Effector memory CD8-positive, alpha-beta T cell (primary cell): ENCODE results near the gene LRRFIP2.
A peak's percentile ranks its signal among the peaks of the same experiment; 100 is the strongest.
"Not testable (repeated sequence)": the region's sequence is repeated elsewhere in the genome, so short reads cannot be mapped to it uniquely, and the experiment has no call there.

Experiments used
- ATAC-seq: fragments of 150-1000 bp; cut with Tn5 transposase; replicated peaks from 2 replicates; pipeline ENCODE4 v1.10.0; 2021; ENCODE audit warnings: mild to moderate bottlenecking, moderate library complexity
- DNase-seq, 3 experiments: peaks; one replicate each; pipeline ENCODE4 v3.0.0; 2021
- H3K27ac Mint-ChIP-seq, 2 donors: one replicate each; pipeline ENCODE4 v1.8.0; 2022; ENCODE audit warnings: mild to moderate bottlenecking in 2 of 2, mixed read lengths in 2 of 2, moderate library complexity in 2 of 2
- H3K27me3 Mint-ChIP-seq, 2 donors: one replicate each; pipeline ENCODE4 v1.8.0; 2022; ENCODE audit warnings: mixed read lengths in 2 of 2
- H3K36me3 Mint-ChIP-seq: one replicate; pipeline ENCODE4 v1.8.0; 2022; ENCODE audit warnings: mild to moderate bottlenecking, moderate library complexity, mixed read lengths; ENCODE audit not compliant: insufficient read depth
- H3K4me1 Mint-ChIP-seq, 2 donors: one replicate each; pipeline ENCODE4 v1.8.0; 2022; ENCODE audit warnings: low read depth in 2 of 2, mixed read lengths in 2 of 2
- H3K4me3 Mint-ChIP-seq, 2 donors: one replicate each; pipeline ENCODE4 v1.8.0; 2022; ENCODE audit warnings: mild to moderate bottlenecking in 2 of 2, mixed read lengths in 2 of 2, moderate library complexity in 2 of 2
- H3K9me3 Mint-ChIP-seq, 2 donors: one replicate each; pipeline ENCODE4 v1.8.0; 2022; ENCODE audit warnings: mixed read lengths in 2 of 2

The LRRFIP2 gene

DNA sequence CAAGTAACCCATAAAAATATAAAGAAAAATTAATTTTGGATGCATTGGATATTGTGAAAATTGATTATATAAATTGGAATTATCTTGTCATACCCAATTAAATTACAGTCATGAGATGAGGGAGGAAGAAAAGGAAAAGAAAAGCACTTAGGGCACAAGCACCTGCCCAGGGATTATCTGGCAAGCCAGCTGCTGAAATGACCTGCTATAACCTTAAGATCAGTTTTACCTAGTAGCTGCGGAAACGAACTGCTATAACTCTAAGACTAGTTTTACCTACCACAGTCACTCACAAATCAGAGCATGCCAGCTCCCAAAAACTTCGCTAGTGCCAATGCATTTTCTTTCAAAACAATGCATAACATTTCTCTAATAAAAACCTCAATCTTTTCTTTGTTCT is 26.2 kb downstream of the LRRFIP2 start:
- peaks cover 38% of the 10 kb centered on the region for H3K36me3 Mint-ChIP-seq
- no peak for DNase-seq
- H3K9me3 Mint-ChIP-seq, result no peaks in the 10 kb centered on the region
- no peak overlapping the region for H3K4me3 Mint-ChIP-seq
- H3K27ac Mint-ChIP-seq, result no peak overlapping the region
- H3K4me1 Mint-ChIP-seq, result peaks cover 12 to 18% of the 10 kb centered on the region in 2 donors
- no peaks in the 10 kb centered on the region for H3K27me3 Mint-ChIP-seq
- ATAC-seq, result no peak

DNA sequence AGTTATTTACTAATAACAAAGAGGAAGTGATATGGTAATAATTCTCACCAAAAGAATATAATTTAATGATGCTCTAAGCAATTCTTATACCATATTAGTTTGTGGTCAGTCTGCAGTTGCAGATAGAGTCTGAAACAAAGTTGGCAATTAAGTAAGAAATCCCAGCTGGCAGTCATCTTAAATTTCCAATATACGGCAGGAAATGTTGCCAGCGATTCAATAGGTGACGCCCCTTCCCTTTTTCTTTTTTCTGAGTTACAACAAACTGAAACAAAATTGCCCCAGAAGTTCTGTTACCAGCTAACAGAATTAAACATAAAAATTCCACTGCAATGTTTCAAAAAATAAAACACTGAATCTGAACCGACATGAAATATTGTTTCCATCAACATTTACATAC is 26.7 kb downstream of the LRRFIP2 start:
- no peaks in the 10 kb centered on the region for H3K27me3 Mint-ChIP-seq
- DNase-seq (no peak), ATAC-seq (no peak)
- peaks cover 37% of the 10 kb centered on the region for H3K36me3 Mint-ChIP-seq
- H3K27ac Mint-ChIP-seq, result no peak overlapping the region
- H3K4me3 Mint-ChIP-seq, result no peak overlapping the region
- peaks cover 12 to 22% of the 10 kb centered on the region in 2 donors for H3K4me1 Mint-ChIP-seq
- no peaks in the 10 kb centered on the region for H3K9me3 Mint-ChIP-seq

DNA sequence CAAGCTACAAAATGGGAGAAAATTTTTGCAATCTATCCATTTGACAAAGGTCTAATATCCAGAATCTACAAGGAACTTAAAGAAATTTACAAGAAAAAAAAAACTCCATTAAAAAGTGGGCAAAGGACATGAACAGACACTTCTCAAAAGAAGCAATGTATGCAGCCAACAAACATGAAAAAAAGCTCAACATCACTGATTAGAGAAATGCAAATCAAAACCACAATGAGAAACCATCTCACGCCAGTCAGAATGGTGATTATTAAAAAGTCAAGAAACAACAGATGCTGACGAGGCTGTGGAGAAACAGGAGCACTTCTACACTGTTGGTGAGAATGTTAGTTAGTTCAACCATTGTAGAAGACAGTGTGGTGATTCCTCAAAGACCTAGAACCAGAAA is 27.5 kb downstream of the LRRFIP2 start:
- not testable (repeated sequence) for ATAC-seq, H3K27ac Mint-ChIP-seq, H3K27me3 Mint-ChIP-seq, DNase-seq, H3K4me3 Mint-ChIP-seq, H3K9me3 Mint-ChIP-seq
- Mint-ChIP-seq H3K36me3 (peaks cover 35% of the 10 kb centered on the region), H3K4me1 (peaks cover 12 to 22% of the 10 kb centered on the region in 2 donors)

DNA sequence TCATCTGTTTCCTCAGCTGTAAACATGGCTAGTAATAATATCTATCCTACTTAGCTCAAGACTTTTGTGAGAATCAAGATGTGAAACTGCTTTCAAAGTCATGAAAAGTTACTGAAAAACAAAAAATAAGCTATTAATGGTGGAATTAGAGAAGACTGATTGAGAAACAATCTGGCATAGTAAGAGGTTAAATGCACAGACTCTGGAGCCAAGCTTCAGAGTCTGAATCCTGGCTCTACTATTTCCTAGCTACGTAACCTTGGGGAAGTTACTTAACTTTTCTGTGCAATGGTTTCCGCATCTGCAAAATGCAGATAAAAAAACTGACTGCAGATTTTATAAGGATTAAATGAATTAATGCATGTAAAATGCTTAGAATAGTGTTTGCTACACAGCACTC is 28.8 kb downstream of the LRRFIP2 start:
- H3K4me1 Mint-ChIP-seq, result peaks cover 9 to 22% of the 10 kb centered on the region in 2 donors
- H3K27ac Mint-ChIP-seq, result peak overlapping the region in 1 of 2 donors; percentile 8
- no peaks in the 10 kb centered on the region for H3K27me3 Mint-ChIP-seq
- DNase-seq (no peak), ATAC-seq (no peak)
- peaks cover 30% of the 10 kb centered on the region for H3K36me3 Mint-ChIP-seq
- H3K9me3 Mint-ChIP-seq, result no peaks in the 10 kb centered on the region
- H3K4me3 Mint-ChIP-seq, result no peak overlapping the region

DNA sequence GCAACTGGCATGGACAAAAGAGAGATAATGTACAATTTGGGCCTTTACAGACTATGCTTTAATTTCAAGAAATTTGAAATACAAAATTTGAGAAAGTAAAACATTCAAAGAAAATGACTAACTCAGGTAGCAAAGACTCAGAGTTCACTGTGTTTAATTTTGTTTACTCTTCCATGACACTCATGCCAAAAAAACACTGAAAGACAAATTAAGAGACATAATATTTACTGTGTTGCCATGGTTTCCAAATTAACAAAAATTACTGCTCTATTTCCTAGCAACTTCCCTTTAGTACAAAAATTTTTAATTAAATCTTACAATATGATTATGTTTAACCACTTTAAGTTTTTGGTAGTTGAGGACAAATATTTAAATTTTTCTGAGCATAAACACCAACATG is 29.6 kb downstream of the LRRFIP2 start:
- peaks cover 9 to 22% of the 10 kb centered on the region in 2 donors for H3K4me1 Mint-ChIP-seq
- peak overlapping the region in 1 of 2 donors; percentile 8 for H3K27ac Mint-ChIP-seq
- DNase-seq (no peak), ATAC-seq (no peak)
- H3K27me3 Mint-ChIP-seq, result no peaks in the 10 kb centered on the region
- peaks cover 30% of the 10 kb centered on the region for H3K36me3 Mint-ChIP-seq
- no peak overlapping the region for H3K4me3 Mint-ChIP-seq
- H3K9me3 Mint-ChIP-seq, result no peaks in the 10 kb centered on the region

DNA sequence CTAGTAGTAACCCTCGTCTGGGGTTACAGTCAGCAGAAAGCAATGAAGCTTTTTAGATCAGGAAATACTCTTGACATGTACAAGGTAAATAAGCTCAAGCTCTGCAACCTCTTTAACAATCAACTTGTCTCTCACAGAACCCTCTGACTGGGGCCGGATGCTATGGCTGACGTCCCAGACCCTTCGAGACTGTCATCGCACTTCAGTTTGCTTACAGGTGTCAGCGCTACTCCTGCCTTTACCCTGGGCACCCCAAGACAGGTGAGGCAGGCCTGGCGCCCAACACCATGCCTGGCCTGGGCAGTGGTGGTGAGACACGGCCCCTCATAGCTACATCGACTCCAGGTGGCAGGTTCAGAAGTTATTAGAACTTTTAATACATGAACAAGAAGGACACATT is 30.6 kb downstream of the LRRFIP2 start:
- no peak for DNase-seq
- Mint-ChIP-seq H3K27ac (peak overlapping the region in 1 of 2 donors; percentile 28), H3K9me3 (no peaks in the 10 kb centered on the region)

DNA sequence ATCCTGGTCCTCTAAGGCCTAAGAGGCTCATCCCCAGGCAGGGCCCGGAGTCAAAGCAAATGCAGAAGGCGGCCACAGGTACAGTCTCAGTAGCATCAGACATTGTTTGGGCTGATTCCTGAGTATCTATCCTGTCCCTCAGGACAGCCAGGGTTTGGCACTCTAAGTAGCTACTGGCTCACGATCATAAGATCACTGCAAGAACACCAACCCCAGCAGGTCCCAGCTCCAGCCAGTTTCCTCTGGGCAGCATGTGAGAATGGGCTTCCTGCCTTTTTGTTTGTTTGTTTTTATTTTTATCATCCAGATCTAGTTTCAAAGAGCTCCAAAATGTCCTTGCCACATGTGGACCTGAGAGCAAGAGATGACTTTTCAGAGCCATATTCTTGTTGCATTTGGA is 32.7 kb downstream of the LRRFIP2 start:
- H3K4me3 Mint-ChIP-seq, result no peak overlapping the region
- H3K36me3 Mint-ChIP-seq, result peaks cover 12% of the 10 kb centered on the region
- ATAC-seq, result no peak
- peaks cover 12 to 30% of the 10 kb centered on the region in 2 donors for H3K4me1 Mint-ChIP-seq
- DNase-seq, result no peak
- no peaks in the 10 kb centered on the region for H3K9me3 Mint-ChIP-seq
- no peaks in the 10 kb centered on the region for H3K27me3 Mint-ChIP-seq
- no peak overlapping the region for H3K27ac Mint-ChIP-seq

More for the DNA sequence above, 30.6 kb downstream of the LRRFIP2 start:
- Mint-ChIP-seq H3K4me3 (no peak overlapping the region), H3K4me1 (peaks cover 9 to 22% of the 10 kb centered on the region in 2 donors), H3K27me3 (no peaks in the 10 kb centered on the region), H3K36me3 (peaks cover 30% of the 10 kb centered on the region)
- ATAC-seq, result no peak

DNA sequence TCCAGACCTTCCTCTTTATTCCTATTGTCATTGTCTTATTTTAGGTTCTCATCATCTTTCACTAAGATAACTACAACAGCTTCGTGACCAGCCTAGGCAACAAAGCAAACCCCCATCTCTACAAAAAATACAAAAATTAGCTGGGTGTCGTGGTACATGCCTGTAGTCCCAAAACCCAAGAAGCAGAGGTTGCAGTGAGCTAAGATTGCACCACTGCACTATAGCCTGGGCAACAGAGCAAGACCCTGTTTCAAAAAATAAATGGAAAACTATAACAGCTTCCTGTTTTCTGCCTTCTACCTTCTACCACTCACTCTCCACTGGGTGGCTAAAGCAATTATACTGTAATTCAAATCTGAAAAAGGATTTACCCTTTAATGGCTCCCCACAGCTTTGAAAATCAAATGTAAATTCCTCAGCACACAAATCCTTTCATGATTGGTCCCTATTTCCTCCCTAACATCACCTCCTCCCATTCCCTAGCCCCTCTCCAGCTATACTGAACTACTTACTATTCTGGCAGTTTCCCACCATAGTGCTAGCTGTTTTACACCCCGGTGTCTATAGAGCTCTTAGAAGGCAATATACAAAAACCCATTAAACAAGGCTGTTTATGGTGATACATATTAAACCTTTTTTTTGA is 33.4 kb downstream of the LRRFIP2 start:
- peaks cover 6 to 25% of the 10 kb centered on the region in 2 donors for H3K4me1 Mint-ChIP-seq
- peaks cover 9% of the 10 kb centered on the region for H3K36me3 Mint-ChIP-seq
- H3K9me3 Mint-ChIP-seq, result no peaks in the 10 kb centered on the region
- ATAC-seq (no peak), DNase-seq (no peak)
- no peaks in the 10 kb centered on the region for H3K27me3 Mint-ChIP-seq
- H3K4me3 Mint-ChIP-seq, result no peak overlapping the region
- H3K27ac Mint-ChIP-seq, result no peak overlapping the region

DNA sequence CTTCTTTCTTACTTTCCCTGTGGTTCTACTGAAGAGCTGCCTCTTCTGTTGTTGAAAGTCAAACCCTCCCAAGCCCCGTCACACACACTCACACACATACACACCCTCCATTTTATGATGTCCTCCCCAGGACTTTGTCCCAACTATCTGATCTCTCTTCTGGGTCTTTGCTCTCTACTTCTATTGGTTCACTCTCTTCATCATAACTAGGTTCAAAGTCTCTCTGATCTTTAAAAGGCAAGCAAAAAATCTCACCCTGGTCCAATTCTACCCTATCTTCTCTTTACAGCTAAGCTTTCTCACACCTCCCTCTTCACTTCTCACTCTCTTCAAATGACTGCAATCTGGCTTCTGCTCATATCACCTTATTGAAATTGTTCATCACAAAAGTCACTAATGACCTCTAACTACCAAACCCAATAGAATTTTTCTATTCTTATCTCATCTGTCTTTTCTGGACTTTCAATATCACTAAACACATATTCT is 34.8 kb downstream of the LRRFIP2 start:
- Mint-ChIP-seq H3K27ac (no peak overlapping the region), H3K9me3 (no peaks in the 10 kb centered on the region), H3K36me3 (peaks cover 9% of the 10 kb centered on the region), H3K4me3 (no peak overlapping the region), H3K4me1 (peaks cover 3 to 19% of the 10 kb centered on the region in 2 donors), H3K27me3 (no peaks in the 10 kb centered on the region)
- ATAC-seq (no peak), DNase-seq (no peak)

DNA sequence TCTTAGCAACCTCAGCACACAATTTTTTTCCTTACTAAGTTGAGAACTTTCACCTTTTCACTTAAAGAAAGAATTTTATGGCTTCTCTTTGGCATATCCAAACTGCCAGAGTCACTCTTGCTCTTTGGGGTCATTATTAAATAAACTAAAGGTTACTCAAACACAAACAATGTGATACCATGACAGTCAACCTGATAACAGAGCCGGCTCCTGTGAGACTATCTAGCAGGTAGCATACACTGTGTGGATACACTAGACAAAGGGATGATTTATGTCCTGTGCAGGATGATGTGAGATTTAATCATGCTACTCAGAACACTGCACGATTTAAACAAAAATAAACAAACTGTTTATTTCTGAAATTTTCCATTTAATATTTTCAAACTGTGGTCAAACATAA is 35.6 kb downstream of the LRRFIP2 start:
- DNase-seq (no peak), ATAC-seq (no peak)
- Mint-ChIP-seq H3K4me3 (no peak overlapping the region), H3K27me3 (no peaks in the 10 kb centered on the region), H3K4me1 (peaks cover 3 to 16% of the 10 kb centered on the region in 2 donors), H3K36me3 (peaks cover 6% of the 10 kb centered on the region), H3K9me3 (no peaks in the 10 kb centered on the region), H3K27ac (no peak overlapping the region)

DNA sequence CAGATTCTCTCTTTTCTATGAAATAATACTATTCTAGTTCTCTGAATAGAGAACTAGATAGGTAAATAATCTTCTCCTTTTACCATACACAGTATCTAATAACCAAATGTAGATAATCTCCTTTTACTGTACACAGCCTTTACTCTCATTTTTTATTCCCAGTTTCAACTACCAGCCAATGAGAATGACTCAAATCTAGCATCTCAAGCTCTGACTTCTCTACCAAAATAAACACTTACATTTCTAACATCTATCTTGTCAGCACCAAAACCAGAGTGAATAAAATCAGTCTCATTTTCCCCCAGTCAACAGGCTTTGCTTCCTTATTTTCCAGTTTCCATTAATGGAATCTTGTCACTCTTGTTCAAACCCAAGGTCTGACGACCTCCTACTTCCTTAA is 36.9 kb downstream of the LRRFIP2 start:
- Mint-ChIP-seq H3K4me3 (no peak overlapping the region), H3K4me1 (peaks cover 5 to 12% of the 10 kb centered on the region in 2 donors), H3K27me3 (no peaks in the 10 kb centered on the region), H3K27ac (no peak overlapping the region), H3K36me3 (peaks cover 5% of the 10 kb centered on the region), H3K9me3 (no peaks in the 10 kb centered on the region)
- ATAC-seq (no peak), DNase-seq (no peak)

DNA sequence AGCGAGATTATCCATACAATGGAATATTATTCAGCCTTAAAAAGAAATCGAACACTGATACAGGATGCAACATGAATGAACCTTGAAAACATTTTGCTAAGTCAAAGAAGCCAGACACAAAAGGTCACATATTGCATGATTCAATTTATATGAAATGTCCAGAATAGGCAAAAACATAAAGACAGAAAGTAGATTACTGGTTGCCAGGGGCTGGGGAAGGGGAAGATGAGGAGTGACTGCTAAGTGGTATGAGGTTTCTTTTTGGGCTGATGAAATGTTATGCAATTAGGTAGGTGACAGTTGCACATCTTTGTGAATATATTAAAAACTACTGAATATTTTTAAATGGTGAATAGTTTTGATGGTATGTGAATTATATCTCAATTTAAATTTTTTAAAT is 38.3 kb downstream of the LRRFIP2 start:
- Mint-ChIP-seq H3K36me3 (no peaks in the 10 kb centered on the region), H3K27me3 (no peaks in the 10 kb centered on the region), H3K4me1 (peaks cover 11 to 17% of the 10 kb centered on the region in 2 donors), H3K4me3 (no peak overlapping the region), H3K27ac (no peak overlapping the region), H3K9me3 (no peaks in the 10 kb centered on the region)
- DNase-seq, result no peak
- no peak for ATAC-seq

DNA sequence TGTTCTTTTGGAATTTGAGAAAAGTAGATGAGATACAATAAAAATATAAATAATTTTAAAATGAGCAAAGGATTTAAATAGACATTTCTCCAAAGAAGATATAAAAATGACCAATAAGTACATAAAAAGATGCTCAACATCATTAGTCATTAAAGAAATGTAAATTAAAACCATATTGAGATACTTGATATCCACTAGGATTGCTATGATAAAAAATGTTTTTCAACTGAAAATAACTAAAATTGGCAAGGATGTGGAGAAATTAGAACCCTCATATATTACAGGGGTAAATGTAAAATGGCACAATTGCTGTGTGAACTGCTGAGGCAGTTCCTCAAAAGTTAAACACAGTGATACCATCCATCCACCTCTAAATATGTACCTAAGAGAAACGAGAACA is 38.8 kb downstream of the LRRFIP2 start:
- H3K36me3 Mint-ChIP-seq, result no peaks in the 10 kb centered on the region
- H3K27me3 Mint-ChIP-seq, result no peaks in the 10 kb centered on the region
- H3K4me3 Mint-ChIP-seq, result no peak overlapping the region
- DNase-seq (no peak), ATAC-seq (no peak)
- no peak overlapping the region for H3K27ac Mint-ChIP-seq
- H3K9me3 Mint-ChIP-seq, result no peaks in the 10 kb centered on the region
- peaks cover 12 to 21% of the 10 kb centered on the region in 2 donors for H3K4me1 Mint-ChIP-seq

DNA sequence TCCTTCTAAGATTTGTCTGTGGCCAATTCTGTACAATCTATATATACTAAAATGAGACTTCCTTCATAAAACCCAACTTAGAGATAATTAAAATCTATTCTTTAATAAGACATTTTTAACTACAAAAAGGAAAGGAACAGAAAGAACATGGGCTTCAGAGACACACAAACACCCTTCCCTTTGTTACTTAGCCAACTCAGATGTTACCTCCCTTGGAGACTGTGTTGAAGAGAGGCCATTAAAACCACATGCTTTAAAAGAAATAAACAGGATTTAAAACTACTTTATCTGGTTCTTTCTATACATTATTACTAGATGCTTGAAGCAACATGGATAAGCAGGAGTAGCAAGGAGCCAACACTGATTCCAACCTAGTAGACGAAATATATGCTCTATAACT is 42.0 kb downstream of the LRRFIP2 start:
- DNase-seq, result no peak
- no peak for ATAC-seq
- Mint-ChIP-seq H3K4me1 (peaks cover 14 to 23% of the 10 kb centered on the region in 2 donors), H3K36me3 (no peaks in the 10 kb centered on the region), H3K27ac (peak overlapping the region in 1 of 2 donors; percentile 61), H3K4me3 (no peak overlapping the region), H3K9me3 (no peaks in the 10 kb centered on the region), H3K27me3 (no peaks in the 10 kb centered on the region)
